NT2/D1 (cell line): ENCODE measurements around the gene RIN3.

Experiments used
- DNase-seq: peaks from one replicate; pipeline ENCODE4 v3.0.0-alpha.2; 2011; ENCODE audit warnings: low read depth, low spot score
- H3K27me3 ChIP-seq: 2 replicates; pipeline ENCODE4 v1.6.0; 2011; ENCODE audit warnings: mild to moderate bottlenecking; ENCODE audit not compliant: insufficient read length, insufficient read depth
- H3K36me3 ChIP-seq: 2 replicates; pipeline ENCODE4 v1.6.1; 2011; ENCODE audit warnings: mild to moderate bottlenecking, low read length, mixed read lengths; ENCODE audit not compliant: insufficient read depth, insufficient read length
- H3K4me1 ChIP-seq: 2 replicates; pipeline ENCODE4 v1.5.1; 2011; ENCODE audit not compliant: insufficient read depth, insufficient read length
- H3K4me3 ChIP-seq: 2 replicates; pipeline ENCODE4 v1.5.1; 2011; ENCODE audit warnings: low read depth; ENCODE audit not compliant: insufficient read length
- H3K9ac ChIP-seq: 2 replicates; pipeline ENCODE4 v1.6.0; 2011; ENCODE audit warnings: low read depth; ENCODE audit not compliant: insufficient read length
- H3K9me3 ChIP-seq: 2 replicates; pipeline ENCODE4 v1.5.1; 2011; ENCODE audit warnings: mild to moderate bottlenecking, low read length; ENCODE audit not compliant: insufficient read depth
- SUZ12 ChIP-seq: IDR thresholded peaks from 2 replicates; pipeline ENCODE4 v1.6.1; 2011; ENCODE audit not compliant: insufficient read length, insufficient read depth; ENCODE audit errors: extremely low read depth
- YY1 ChIP-seq: IDR thresholded peaks from 2 replicates; pipeline ENCODE4 v1.6.1; 2011; ENCODE audit not compliant: insufficient read length, insufficient read depth
- ZNF274 ChIP-seq: IDR thresholded peaks from 2 replicates; pipeline ENCODE4 v1.6.1; 2011; ENCODE audit warnings: mild to moderate bottlenecking, low read depth, low read length

RIN3 gene

DNA sequence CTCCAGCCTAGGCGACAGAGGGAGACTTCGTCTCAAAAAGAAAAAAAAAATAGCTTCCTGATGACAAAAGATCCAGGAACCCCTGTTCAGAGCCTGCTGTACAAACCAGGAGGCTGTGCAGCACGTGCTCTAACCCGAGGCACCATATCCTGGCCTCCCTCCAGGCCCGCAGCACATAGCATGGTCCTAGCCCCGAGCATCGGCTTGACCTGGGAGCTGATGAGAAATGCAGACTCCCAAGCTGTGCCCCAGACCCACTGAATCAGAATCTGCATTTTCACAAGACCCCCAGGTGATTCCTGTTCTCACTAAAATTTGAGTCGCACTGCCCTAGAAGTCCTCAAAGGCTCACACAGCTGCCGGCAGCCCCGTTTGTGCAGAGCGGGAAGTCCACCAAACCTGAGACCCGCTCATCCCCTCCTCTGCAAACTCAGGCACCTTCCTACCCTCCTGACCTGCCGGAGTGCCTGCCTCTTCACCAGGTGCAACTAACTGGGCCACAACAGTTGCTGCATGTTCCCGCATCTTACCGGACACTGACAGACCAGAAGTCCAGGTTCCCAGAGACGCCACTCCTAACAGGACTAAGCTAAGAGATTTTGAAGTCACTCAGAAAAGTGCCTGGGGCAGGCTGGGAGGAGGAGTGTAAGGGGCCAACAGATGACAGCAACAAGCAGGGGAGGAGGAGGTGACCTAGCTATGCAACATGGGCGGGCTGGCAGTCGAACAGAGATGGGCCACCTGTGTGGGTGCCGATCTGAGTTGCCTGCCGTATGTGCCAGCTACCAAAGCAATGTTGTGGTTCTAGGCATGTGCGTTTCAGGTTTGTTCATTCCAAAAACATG, 24.0 kb upstream of the RIN3 start:
- DNase-seq = no peak
- Histone ChIP-seq H3K36me3 (no peaks in the 10 kb centered on the region), H3K27me3 (no peaks in the 10 kb centered on the region), H3K9ac (no peak overlapping the region), H3K4me3 (no peak overlapping the region), H3K4me1 (no peaks in the 10 kb centered on the region), H3K9me3 (no peaks in the 10 kb centered on the region)
- TF ChIP-seq ZNF274 (no peak), SUZ12 (no peak), YY1 (no peak)

DNA sequence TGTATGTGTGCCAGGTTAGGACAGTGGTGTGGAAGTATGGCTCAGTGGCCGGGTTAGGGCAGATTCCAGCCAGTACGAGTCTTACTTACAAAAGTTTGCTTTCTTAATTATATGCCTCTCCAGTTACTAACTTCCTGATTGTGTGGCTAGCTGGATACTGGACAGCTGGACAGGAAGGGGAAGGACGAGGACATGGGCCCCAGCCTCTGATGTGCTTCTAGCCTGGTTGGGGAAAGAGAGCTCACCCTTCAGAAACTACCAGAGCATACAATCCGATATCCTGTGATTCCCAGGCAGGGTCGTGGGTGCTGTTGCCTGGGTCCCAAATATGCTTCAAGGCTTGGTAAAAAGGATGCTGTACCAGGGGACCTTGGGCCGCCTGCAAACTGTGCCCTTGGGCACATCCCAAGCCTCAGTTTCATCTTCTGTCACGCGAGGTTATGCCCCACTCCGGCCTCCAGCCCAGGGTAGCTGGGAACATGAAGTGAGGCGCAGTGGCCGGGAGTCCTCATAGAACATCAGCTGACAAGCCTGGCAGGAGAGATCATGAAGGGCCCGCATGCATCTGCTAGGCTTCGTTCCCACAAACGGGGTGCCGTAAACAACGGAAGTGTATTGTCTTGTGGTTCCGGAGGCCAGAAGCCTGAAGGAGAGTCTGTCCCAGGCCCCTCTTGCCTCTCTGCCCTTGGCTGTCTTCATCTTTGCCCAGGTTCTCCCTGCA, 23.2 kb upstream of the RIN3 start:
- no peak for DNase-seq
- H3K9ac ChIP-seq = no peak overlapping the region
- no peaks in the 10 kb centered on the region for H3K27me3 ChIP-seq
- H3K4me1 ChIP-seq = no peaks in the 10 kb centered on the region
- no peak overlapping the region for H3K4me3 ChIP-seq
- no peaks in the 10 kb centered on the region for H3K9me3 ChIP-seq
- no peaks in the 10 kb centered on the region for H3K36me3 ChIP-seq
- TF ChIP-seq YY1 (no peak), ZNF274 (no peak)

DNA sequence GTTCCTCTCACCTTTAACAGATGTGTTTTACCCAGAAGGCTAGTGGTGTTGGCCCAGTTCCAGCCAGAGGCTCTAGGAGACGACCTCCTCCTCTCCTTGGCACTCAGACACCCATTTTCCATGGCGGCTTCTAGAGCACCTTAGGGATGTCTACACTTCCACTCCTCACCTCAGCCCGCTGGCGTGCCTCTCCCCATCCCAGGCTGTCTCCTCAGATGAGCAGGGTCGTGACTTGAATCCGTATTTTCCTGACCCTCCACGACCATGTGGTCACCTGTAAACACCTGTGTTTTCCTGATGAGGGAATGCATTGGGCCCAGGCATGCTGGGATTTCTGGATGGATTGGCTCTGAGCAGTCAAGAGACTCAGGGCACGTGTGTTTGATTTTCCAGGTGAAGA, 21.8 kb upstream of the RIN3 start:
- Histone ChIP-seq H3K27me3 (no peaks in the 10 kb centered on the region), H3K9me3 (no peaks in the 10 kb centered on the region), H3K4me3 (no peak overlapping the region), H3K36me3 (no peaks in the 10 kb centered on the region), H3K4me1 (no peaks in the 10 kb centered on the region), H3K9ac (no peak overlapping the region)
- no peak for TF ChIP-seq SUZ12
- DNase-seq = no peak

DNA sequence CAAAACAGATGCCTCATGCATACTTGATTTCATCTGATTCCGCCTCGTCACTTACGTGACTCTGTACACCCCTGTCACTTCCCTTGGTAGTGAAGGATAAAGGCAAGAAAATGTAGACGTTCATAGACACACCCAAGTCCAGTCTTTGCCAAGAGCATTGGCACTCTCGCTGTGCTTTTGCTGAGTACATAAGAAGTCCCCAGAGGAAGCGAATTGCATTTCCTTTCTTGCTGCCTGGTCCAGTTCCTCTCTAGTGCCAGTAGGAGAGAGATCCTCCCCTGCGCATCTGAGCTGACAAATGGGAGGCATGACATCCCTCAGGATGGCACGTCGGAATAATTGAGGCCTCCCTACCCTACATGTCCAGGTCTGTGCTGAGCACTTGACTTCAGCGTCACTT, 21.3 kb upstream of the RIN3 start:
- Histone ChIP-seq H3K9me3 (no peaks in the 10 kb centered on the region), H3K36me3 (no peaks in the 10 kb centered on the region), H3K27me3 (no peaks in the 10 kb centered on the region), H3K9ac (no peak overlapping the region), H3K4me1 (no peaks in the 10 kb centered on the region), H3K4me3 (no peak overlapping the region)
- no peak for DNase-seq
- TF ChIP-seq YY1 = no peak
- no peak for TF ChIP-seq ZNF274
- no peak for TF ChIP-seq SUZ12

DNA sequence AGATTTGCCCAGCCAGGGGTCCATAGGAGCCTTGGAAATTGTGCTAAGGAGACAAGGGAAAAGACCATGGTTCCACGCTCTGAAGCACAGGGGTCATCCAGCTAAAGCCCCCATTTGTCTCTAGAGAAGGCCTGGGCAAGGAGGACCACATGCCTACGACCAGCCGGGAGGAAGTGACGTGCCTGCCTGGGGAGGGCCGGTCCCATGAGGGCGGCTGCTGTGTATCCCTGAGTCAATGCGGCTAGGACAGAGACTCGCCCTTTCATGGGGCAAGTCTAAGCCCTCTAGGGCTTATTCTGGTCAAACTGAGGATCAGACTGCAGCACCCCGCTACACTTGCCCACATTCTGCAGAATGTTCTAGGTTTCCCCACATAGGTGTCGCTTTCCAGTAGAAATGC, 20.6 kb upstream of the RIN3 start:
- no peak overlapping the region for H3K9ac ChIP-seq
- DNase-seq = no peak
- H3K4me1 ChIP-seq = peaks cover 5% of the 10 kb centered on the region
- no peak overlapping the region for H3K4me3 ChIP-seq
- no peaks in the 10 kb centered on the region for H3K9me3 ChIP-seq
- H3K27me3 ChIP-seq = no peaks in the 10 kb centered on the region
- TF ChIP-seq SUZ12 = no peak
- no peak for TF ChIP-seq ZNF274
- no peak for TF ChIP-seq YY1
- no peaks in the 10 kb centered on the region for H3K36me3 ChIP-seq

DNA sequence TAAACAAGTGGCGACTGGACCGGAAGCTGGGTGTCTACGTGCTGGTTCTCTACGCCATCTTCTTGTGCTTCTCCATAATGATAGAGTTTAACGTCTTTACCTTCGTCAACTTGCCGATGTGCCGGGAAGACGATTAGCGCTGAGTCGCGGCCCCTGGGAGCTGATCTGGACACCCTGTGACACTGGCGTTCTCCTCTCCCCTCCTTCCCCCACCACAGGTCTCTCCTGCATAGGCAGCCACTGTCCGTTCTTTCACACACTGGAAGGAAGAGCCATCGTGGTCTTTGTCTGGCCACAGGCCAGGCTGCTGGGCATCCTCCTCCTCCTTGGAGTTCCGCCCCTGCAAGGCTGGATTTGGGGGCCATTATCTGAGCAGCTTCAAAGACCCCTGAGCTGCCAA, 20.1 kb upstream of the RIN3 start:
- no peak for TF ChIP-seq ZNF274
- TF ChIP-seq SUZ12 = no peak
- no peak for TF ChIP-seq YY1
- no peak for DNase-seq
- H3K4me3 ChIP-seq = no peak overlapping the region
- no peaks in the 10 kb centered on the region for H3K9me3 ChIP-seq
- no peaks in the 10 kb centered on the region for H3K36me3 ChIP-seq
- peaks cover 6% of the 10 kb centered on the region for H3K4me1 ChIP-seq
- H3K9ac ChIP-seq = no peak overlapping the region
- H3K27me3 ChIP-seq = no peaks in the 10 kb centered on the region

DNA sequence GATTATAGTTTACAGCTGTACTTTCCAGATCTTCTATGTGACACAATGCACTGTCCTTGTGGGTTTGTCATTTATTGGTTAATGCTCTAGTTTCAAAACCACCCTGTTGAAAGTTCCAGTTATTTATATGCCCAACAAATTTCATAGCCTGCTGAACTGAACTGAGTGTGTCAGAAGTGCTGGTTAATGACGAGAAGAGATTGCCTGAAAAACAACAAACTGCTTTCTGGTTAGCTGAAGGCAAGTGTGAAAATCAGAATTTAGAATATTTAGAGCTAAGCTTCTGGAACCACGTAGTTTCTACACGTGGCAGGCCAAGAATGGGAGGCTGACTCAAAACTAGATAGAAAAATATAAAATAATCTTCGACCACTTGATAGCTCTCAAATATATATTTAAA, 19.1 kb upstream of the RIN3 start:
- TF ChIP-seq ZNF274 = no peak
- TF ChIP-seq SUZ12 = no peak
- no peak for TF ChIP-seq YY1
- Histone ChIP-seq H3K27me3 (no peaks in the 10 kb centered on the region), H3K36me3 (no peaks in the 10 kb centered on the region), H3K9me3 (no peaks in the 10 kb centered on the region), H3K4me3 (no peak overlapping the region), H3K9ac (no peak overlapping the region), H3K4me1 (peaks cover 6% of the 10 kb centered on the region)
- DNase-seq = no peak
